ENCODE results near the gene PASD1. TPM values are rescaled to one million over a fixed set of nuclear protein-coding genes. Genes with fewer than 3 reads are reported as not detected.

The PASD1 gene
- total RNA-seq, 2 donors from 2014 or later: not detected

GRCh38 chrX:151517421-151517820 lies 46.1 kb upstream of the PASD1 start:
- no peak for TF ChIP-seq CTCF (conservative IDR thresholded peaks at IDR 0.05)
- H3K27me3 Mint-ChIP-seq (ENCODE audit: insufficient read depth): no peaks in the 10 kb centered on the region

DNA sequence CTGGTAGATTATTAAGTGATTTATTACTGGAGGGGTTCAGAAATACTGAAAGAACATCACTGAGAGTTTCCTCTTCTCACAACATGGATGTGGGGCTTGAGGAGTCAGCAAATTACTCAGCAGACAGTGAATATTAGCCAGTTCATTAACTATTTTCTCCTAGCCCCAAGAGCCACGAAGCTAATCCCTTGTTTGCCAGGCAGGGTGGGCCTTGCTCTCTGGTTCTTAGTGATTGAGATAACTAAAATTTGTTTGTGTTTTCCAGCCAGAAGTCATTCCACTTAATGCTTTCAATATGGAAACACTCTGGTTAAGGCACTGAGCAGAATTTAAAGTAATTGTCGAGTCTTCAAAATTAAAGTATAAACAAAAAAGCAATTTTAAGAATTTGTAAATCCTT lies 40.1 kb upstream of the PASD1 start:
- Histone ChIP-seq H3K9ac (ENCODE audit: extremely low read depth, low read length, poor library complexity, severe bottlenecking) (no peak overlapping the region), H3K27me3 (ENCODE audit: control insufficient read depth, insufficient read depth, low read length, poor library complexity, severe bottlenecking) (no peaks in the 10 kb centered on the region), H3K4me3 (ENCODE audit: low read length) (no peak overlapping the region), H3K4me1 (ENCODE audit: control insufficient read depth, insufficient read depth, low read length) (no peaks in the 10 kb centered on the region), H3K9me3 (ENCODE audit: control insufficient read depth, low read length) (no peaks in the 10 kb centered on the region), H3K36me3 (ENCODE audit: control insufficient read depth, insufficient read depth, low read length) (no peaks in the 10 kb centered on the region), H3K27ac (ENCODE audit: low read depth, low read length) (no peak overlapping the region)
- DNase-seq: no peak
- no peak for TF ChIP-seq CTCF (conservative IDR thresholded peaks at IDR 0.05)
- Mint-ChIP-seq H3K4me3 (no peak overlapping the region), H3K36me3 (ENCODE audit: low read depth) (no peaks in the 10 kb centered on the region), H3K27me3 (ENCODE audit: insufficient read depth) (no peaks in the 10 kb centered on the region), H3K4me1 (peaks cover 17% of the 10 kb centered on the region), H3K9me3 (peaks cover 31% of the 10 kb centered on the region), H3K27ac (no peak overlapping the region)
- WGBS, 2 experiments (ENCODE audit: insufficient coverage in 1 of 2, insufficient read length in 1 of 2): 83% methylated on average over 1 of the region's 2 CpGs; no CpG with 5 or more reads in 1 of the 2 experiments

More at GRCh38 chrX:151517421-151517820, 46.1 kb upstream of the PASD1 start:
- Histone ChIP-seq H3K4me3 (ENCODE audit: low read length) (no peak overlapping the region), H3K36me3 (ENCODE audit: control insufficient read depth, insufficient read depth, low read length) (no peaks in the 10 kb centered on the region), H3K27ac (ENCODE audit: low read depth, low read length) (no peak overlapping the region), H3K9me3 (ENCODE audit: control insufficient read depth, low read length) (no peaks in the 10 kb centered on the region), H3K27me3 (ENCODE audit: control insufficient read depth, insufficient read depth, low read length, poor library complexity, severe bottlenecking) (no peaks in the 10 kb centered on the region), H3K4me1 (ENCODE audit: control insufficient read depth, insufficient read depth, low read length) (no peaks in the 10 kb centered on the region), H3K9ac (ENCODE audit: extremely low read depth, low read length, poor library complexity, severe bottlenecking) (no peak overlapping the region)
- Mint-ChIP-seq H3K9me3 (peaks cover 45% of the 10 kb centered on the region), H3K27ac (no peak overlapping the region), H3K4me1 (peaks cover 12% of the 10 kb centered on the region), H3K36me3 (ENCODE audit: low read depth) (no peaks in the 10 kb centered on the region), H3K4me3 (no peak overlapping the region)
- 92% methylated on average over 1 of the region's 2 CpGs; no CpG with 5 or more reads in 1 of the 2 experiments for WGBS, 2 experiments (ENCODE audit: insufficient coverage in 1 of 2, insufficient read length in 1 of 2)
- DNase-seq: no peak

DNA sequence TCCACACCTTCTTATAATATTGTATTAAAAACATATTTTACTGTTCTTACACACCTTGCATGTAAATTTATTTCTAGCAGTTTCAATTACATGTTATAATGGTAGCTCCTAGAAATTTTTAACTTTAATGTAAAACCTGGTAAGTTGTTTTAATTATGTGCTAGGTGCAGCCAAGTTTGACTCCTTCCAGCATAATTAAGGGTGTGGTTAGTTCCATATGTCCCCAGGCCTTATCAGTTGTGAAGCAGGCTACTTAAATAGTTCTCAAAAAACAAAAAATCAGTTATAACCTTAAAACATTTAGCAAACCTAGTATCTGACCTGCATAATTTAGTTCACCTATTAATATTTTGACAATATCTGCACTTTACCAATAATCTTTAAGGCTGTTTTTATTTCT lies 26.9 kb upstream of the PASD1 start:
- Mint-ChIP-seq H3K27me3 (ENCODE audit: insufficient read depth) (no peaks in the 10 kb centered on the region), H3K9me3 (peaks cover 47% of the 10 kb centered on the region), H3K36me3 (ENCODE audit: low read depth) (no peaks in the 10 kb centered on the region), H3K4me1 (no peaks in the 10 kb centered on the region), H3K4me3 (no peak overlapping the region), H3K27ac (no peak overlapping the region)
- TF ChIP-seq CTCF (conservative IDR thresholded peaks at IDR 0.05): no peak
- H3K27me3 ChIP-seq (ENCODE audit: control insufficient read depth, insufficient read depth, low read length, poor library complexity, severe bottlenecking): no peaks in the 10 kb centered on the region
- DNase-seq: no peak
- H3K9me3 ChIP-seq (ENCODE audit: control insufficient read depth, low read length): peaks cover 6% of the 10 kb centered on the region
- no peak overlapping the region for H3K27ac ChIP-seq (ENCODE audit: low read depth, low read length)
- H3K36me3 ChIP-seq (ENCODE audit: control insufficient read depth, insufficient read depth, low read length): no peaks in the 10 kb centered on the region
- H3K9ac ChIP-seq (ENCODE audit: extremely low read depth, low read length, poor library complexity, severe bottlenecking): no peak overlapping the region
- no peaks in the 10 kb centered on the region for H3K4me1 ChIP-seq (ENCODE audit: control insufficient read depth, insufficient read depth, low read length)
- H3K4me3 ChIP-seq (ENCODE audit: low read length): no peak overlapping the region
